ENCODE measurements around the gene COL5A1. TPM values are rescaled to one million over a fixed set of nuclear protein-coding genes. Genes with fewer than 3 reads are reported as not detected.

The COL5A1 gene
- total RNA-seq, 1 donor: 801 TPM

DNA sequence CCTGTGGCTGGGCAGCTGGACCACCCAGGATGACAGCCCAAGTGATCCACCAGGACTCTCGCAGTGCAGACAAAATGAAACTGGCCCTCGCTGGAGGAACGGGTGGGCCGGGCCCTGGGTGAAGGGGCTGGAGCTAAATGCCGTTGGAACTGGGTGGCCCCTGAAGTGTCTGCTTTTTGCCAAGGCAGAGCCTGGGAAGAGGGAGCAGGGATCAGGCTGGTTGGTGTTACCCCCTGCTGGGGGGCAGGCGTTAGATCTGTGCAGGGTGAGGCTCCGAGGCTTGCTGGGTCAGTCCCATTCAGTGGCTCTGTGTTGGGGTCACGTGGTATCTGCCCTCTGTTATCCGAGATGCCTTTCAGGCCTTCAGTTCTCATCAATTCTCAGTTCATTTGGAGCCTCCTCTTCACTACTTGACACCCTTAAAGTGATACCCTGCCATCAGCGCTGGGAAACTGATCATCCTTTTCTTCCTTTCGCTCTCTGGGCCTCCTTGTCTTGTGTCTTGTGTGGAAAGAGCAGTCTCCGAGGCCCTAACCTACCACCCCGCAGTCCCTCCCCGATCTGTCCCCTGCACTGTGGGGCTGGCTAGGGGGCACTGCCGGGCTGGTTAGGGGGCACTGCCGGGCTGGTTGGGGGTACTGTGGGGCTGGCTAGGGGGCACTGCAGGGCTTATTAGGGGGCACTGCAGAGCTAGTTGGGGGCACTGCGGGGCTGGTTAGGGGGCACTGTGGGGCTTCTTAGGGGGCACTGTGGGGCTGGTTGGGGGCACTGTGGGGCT, 37.3 kb downstream of the COL5A1 start:
- no peak overlapping the region for H3K4me2 ChIP-seq (ENCODE audit: insufficient read depth, low read length)
- H4K20me1 ChIP-seq (ENCODE audit: insufficient read depth, low read length): peaks cover 92% of the 10 kb centered on the region
- no peak overlapping the region for H3K4me3 ChIP-seq (ENCODE audit: insufficient read depth, low read length)
- H3K9me3 ChIP-seq (ENCODE audit: low read depth, low read length): no peaks in the 10 kb centered on the region
- H3K27me3 ChIP-seq (ENCODE audit: insufficient read depth, low read length): no peaks in the 10 kb centered on the region
- H3K79me2 ChIP-seq (ENCODE audit: insufficient read depth, low read length): peaks cover 96% of the 10 kb centered on the region
- H3K27ac ChIP-seq (ENCODE audit: low read depth, low read length): peak overlapping the region; percentile 17
- H3K4me1 ChIP-seq (ENCODE audit: insufficient read depth, low read length): peaks cover 19% of the 10 kb centered on the region
- no peak overlapping the region for H2AFZ ChIP-seq (ENCODE audit: low read length)
- DNase-seq (ENCODE audit: insufficient read length, low spot score, missing footprints): peak; percentile 56
- H3K36me3 ChIP-seq (ENCODE audit: insufficient read depth, low read length): peaks cover 7% of the 10 kb centered on the region
- TF ChIP-seq, protein P1, sequence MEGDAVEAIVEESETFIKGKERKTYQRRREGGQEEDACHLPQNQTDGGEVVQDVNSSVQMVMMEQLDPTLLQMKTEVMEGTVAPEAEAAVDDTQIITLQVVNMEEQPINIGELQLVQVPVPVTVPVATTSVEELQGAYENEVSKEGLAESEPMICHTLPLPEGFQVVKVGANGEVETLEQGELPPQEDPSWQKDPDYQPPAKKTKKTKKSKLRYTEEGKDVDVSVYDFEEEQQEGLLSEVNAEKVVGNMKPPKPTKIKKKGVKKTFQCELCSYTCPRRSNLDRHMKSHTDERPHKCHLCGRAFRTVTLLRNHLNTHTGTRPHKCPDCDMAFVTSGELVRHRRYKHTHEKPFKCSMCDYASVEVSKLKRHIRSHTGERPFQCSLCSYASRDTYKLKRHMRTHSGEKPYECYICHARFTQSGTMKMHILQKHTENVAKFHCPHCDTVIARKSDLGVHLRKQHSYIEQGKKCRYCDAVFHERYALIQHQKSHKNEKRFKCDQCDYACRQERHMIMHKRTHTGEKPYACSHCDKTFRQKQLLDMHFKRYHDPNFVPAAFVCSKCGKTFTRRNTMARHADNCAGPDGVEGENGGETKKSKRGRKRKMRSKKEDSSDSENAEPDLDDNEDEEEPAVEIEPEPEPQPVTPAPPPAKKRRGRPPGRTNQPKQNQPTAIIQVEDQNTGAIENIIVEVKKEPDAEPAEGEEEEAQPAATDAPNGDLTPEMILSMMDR (IDR thresholded peaks at IDR 0.05; ENCODE audit: extremely low read depth, low read depth, low read length): no peak

DNA sequence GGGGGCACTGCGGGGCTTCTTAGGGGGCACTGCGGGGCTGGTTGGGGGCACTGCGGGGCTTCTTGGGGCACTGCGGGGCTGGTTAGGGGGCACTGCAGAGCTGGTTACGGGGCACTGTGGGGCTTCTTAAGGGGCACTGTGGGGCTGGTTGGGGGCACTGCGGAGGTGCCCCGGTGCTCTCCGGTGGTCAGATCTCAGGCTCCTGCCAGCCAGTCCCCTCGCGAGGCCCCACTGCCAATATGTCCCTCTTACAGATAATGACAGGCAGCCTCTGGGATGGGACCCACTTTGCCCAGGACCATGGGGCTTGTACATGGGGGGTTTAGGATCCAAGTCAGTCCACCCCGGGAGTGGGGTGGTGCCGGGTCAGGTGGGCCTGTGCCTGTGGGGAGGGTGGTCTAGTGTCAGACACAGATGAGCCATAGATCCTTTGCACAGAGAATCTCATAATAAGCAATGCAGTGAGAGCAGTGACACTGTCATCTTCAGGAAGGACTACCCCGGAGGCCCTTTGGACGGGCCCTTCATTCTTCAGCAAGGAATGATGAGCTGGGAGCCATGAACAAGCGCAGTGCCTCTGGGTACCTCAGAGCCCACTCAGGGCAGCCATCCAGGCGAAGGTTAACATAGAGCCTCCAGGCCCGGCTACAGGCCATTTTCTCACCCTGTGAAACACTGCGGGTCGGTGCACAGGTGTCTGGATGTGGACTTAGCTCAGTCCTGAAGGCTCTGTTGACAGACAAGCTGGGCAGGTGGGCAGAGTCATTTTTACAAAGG, 38.2 kb downstream of the COL5A1 start:
- Histone ChIP-seq H3K79me2 (ENCODE audit: insufficient read depth, low read length) (peaks cover 95% of the 10 kb centered on the region), H3K9me3 (ENCODE audit: low read depth, low read length) (no peaks in the 10 kb centered on the region), H3K4me3 (ENCODE audit: insufficient read depth, low read length) (no peak overlapping the region), H2AFZ (ENCODE audit: low read length) (no peak overlapping the region), H3K36me3 (ENCODE audit: insufficient read depth, low read length) (peaks cover 8% of the 10 kb centered on the region), H3K4me2 (ENCODE audit: insufficient read depth, low read length) (no peak overlapping the region), H3K27me3 (ENCODE audit: insufficient read depth, low read length) (no peaks in the 10 kb centered on the region), H3K4me1 (ENCODE audit: insufficient read depth, low read length) (peaks cover 13% of the 10 kb centered on the region), H4K20me1 (ENCODE audit: insufficient read depth, low read length) (peaks cover 95% of the 10 kb centered on the region), H3K27ac (ENCODE audit: low read depth, low read length) (no peak overlapping the region)
- DNase-seq (ENCODE audit: insufficient read length, low spot score, missing footprints): peak; percentile 71
- TF ChIP-seq, protein P1 (IDR thresholded peaks at IDR 0.05; ENCODE audit: extremely low read depth, low read depth, low read length): no peak

DNA sequence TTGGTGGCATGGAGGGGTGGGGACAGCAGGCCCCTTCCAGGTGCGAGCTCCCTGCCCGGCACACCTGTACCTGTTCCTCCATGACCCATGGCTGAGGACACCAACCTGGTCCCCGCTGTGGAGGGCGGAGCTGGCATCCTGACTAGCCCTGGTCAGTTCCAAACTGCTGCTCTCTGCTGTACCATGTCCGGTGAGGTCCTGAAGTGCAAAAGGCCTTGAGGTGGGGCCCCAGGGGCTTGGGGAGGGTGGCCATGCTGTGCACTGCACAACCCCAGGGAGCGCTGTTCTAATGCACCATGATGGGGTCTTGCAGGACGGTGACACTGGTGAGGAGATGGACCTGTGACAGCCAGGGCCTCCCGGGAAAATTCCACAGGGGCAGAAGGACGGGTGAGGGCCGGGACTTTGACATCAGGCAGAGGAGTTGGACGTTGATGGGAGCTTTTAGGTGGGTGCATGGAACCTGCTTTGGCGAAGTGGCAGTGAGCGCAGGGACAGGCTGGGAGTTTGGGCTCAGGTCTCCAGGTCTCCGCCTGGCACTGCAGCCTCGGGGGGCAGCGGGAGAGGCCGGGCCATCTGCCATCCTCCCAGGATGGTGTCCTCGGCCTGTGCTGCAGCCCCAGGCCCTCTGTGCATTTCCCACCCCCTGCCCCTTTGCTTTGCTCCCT, 38.9 kb downstream of the COL5A1 start:
- Histone ChIP-seq H3K9me3 (ENCODE audit: low read depth, low read length) (no peaks in the 10 kb centered on the region), H2AFZ (ENCODE audit: low read length) (no peak overlapping the region), H3K27me3 (ENCODE audit: insufficient read depth, low read length) (no peaks in the 10 kb centered on the region), H3K27ac (ENCODE audit: low read depth, low read length) (no peak overlapping the region), H3K79me2 (ENCODE audit: insufficient read depth, low read length) (peaks cover 95% of the 10 kb centered on the region), H3K4me2 (ENCODE audit: insufficient read depth, low read length) (peak overlapping the region; percentile 28), H3K4me1 (ENCODE audit: insufficient read depth, low read length) (peaks cover 13% of the 10 kb centered on the region), H4K20me1 (ENCODE audit: insufficient read depth, low read length) (peaks cover 96% of the 10 kb centered on the region), H3K36me3 (ENCODE audit: insufficient read depth, low read length) (peaks cover 9% of the 10 kb centered on the region), H3K4me3 (ENCODE audit: insufficient read depth, low read length) (no peak overlapping the region)
- TF ChIP-seq, protein P1 (IDR thresholded peaks at IDR 0.05; ENCODE audit: extremely low read depth, low read depth, low read length): no peak
- DNase-seq (ENCODE audit: insufficient read length, low spot score, missing footprints): peak; percentile 35

All from osteoblast (primary cell).